K562 (cell line): ENCODE results near the gene SARS2. TPM values are rescaled to one million over a fixed set of nuclear protein-coding genes. Genes with fewer than 3 reads are reported as not detected.
A peak's percentile ranks its signal among the peaks of the same experiment; 100 is the strongest.

ENCODE experiments used
- ATAC-seq: fragments of 200-7000 bp; cut with Tn5 transposase; 3 replicates; pipeline ENCODE4 v1.9.1; 2020; ENCODE audit warnings: moderate library complexity
- BruUV-seq: library from RNA; stranded (reverse); fragments of 400-500 nt; replicated peaks from 2 replicates; lab custom pipeline; 2021; lab: Mats Ljungman, UMichigan
- CTCF ChIA-PET: fragments of 300-600 bp; formaldehyde crosslinking; extraction: SDS; loops from one replicate; lab custom pipeline; 2021; ENCODE audit warnings: low intra/inter-chr PET ratio; lab: Yijun Ruan, JAX
- POLR2A ChIA-PET: fragments of 300-600, 350-650 bp; sonication (Branson Sonifier 250); formaldehyde crosslinking; extraction: SDS; loops from one replicate; lab custom pipeline; 2021; ENCODE audit warnings: antibody characterized with exemption, inconsistent platforms; lab: Yijun Ruan, JAX
- DNase-seq, 4 experiments: peaks; one replicate each; pipeline versions ENCODE4 v3.0.0 to v3.0.0-alpha.2; 2011 to 2018; ENCODE audit warnings: low spot score in 3 of 4, mixed read lengths in 3 of 4; ENCODE audit errors: extremely low read depth in 1 of 4
- FAIRE-seq: peaks from 2 replicates; lab custom pipeline; 2011; peaks lifted over from hg19 to GRCh38; lab: Jason Lieb, UNC
- H2AFZ ChIP-seq: 2 replicates; pipeline ENCODE4 v1.6.0; 2011; ENCODE audit warnings: low read depth, low read length, control low read depth, inconsistent platforms
- H3K27ac ChIP-seq: fragments of 200-600 bp; 3 replicates; pipeline ENCODE4 v1.8.0; 2011; ENCODE audit warnings: low read depth, mild to moderate bottlenecking, control low read depth, inconsistent platforms, low read length, moderate library complexity, mixed read lengths; ENCODE audit errors: extremely low read depth
- H3K27me3 ChIP-seq, 2 experiments: fragments of 300-600 bp in 1 of 2; 2 replicates in 1 of 2; 3 replicates in 1 of 2; pipeline versions ENCODE4 v1.6.0 to v1.8.0; 2011; ENCODE audit warnings: inconsistent platforms in 2 of 2, low read length in 2 of 2, mild to moderate bottlenecking in 1 of 2, mixed read lengths in 1 of 2, moderate library complexity in 1 of 2; ENCODE audit not compliant: control insufficient read depth in 2 of 2, insufficient read depth in 2 of 2
- H3K36me3 ChIP-seq: fragments of 300-600 bp; 3 replicates; pipeline ENCODE4 v1.8.0; 2011; ENCODE audit warnings: mild to moderate bottlenecking, low read length, inconsistent platforms; ENCODE audit not compliant: control insufficient read depth, insufficient read depth
- H3K4me1 ChIP-seq, 2 experiments: fragments of 200-600 bp in 1 of 2; replicated peaks in 1 of 2; 2 replicates in 1 of 2; 3 replicates in 1 of 2; pipeline versions ENCODE4 v1.5.1 to v1.8.0; 2011; ENCODE audit warnings: inconsistent platforms in 2 of 2, low read length in 2 of 2, mild to moderate bottlenecking in 1 of 2, mixed read lengths in 1 of 2, moderate library complexity in 1 of 2; ENCODE audit not compliant: control insufficient read depth in 2 of 2, insufficient read depth in 2 of 2
- H3K4me2 ChIP-seq: 2 replicates; pipeline ENCODE4 v1.6.1; 2011; ENCODE audit warnings: low read length, control low read depth, inconsistent platforms, mixed read lengths; ENCODE audit not compliant: insufficient read depth
- H3K4me3 ChIP-seq: fragments of 200-600 bp; sonication (generic), shearing (Covaris generic); 2 replicates; pipeline ENCODE4 v1.5.1; 2016; ENCODE audit warnings: control low read depth, inconsistent platforms
- H3K79me2 ChIP-seq: fragments of 200-600 bp; 3 replicates; pipeline ENCODE4 v1.8.0; 2011; ENCODE audit warnings: low read length, inconsistent platforms; ENCODE audit not compliant: control insufficient read depth, insufficient read depth
- H3K9ac ChIP-seq, 2 experiments: 2 replicates each; pipeline versions ENCODE4 v1.6.0 to v1.6.1; 2011; ENCODE audit warnings: low read depth in 2 of 2, low read length in 2 of 2, control low read depth in 1 of 2, inconsistent platforms in 1 of 2, mild to moderate bottlenecking in 1 of 2, mixed read lengths in 1 of 2; ENCODE audit not compliant: insufficient read depth in 1 of 2
- H3K9me1 ChIP-seq: one replicate; pipeline ENCODE4 v1.6.0; 2011; ENCODE audit warnings: inconsistent platforms, mild to moderate bottlenecking, low read length, moderate library complexity; ENCODE audit not compliant: control insufficient read depth, insufficient read depth
- H3K9me3 ChIP-seq: replicated peaks from 2 replicates; pipeline ENCODE4 v1.5.1; 2011; ENCODE audit warnings: low read depth, low read length, inconsistent platforms; ENCODE audit not compliant: control insufficient read depth, insufficient read depth
- H4K20me1 ChIP-seq: replicated peaks from 2 replicates; pipeline ENCODE4 v1.6.1; 2011; ENCODE audit warnings: low read length, inconsistent platforms, mixed read lengths; ENCODE audit not compliant: control insufficient read depth, insufficient read depth
- BCL6 ChIP-seq: fragments of 250-450 bp; sonication (Bioruptor Pico); IDR thresholded peaks from 2 replicates; pipeline ENCODE4 v1.4.0; 2020
- BMI1 ChIP-seq: fragments of 150-350 bp; IDR thresholded peaks from 2 replicates; pipeline ENCODE4 v1.6.1; 2014; ENCODE audit warnings: low read length
- DPF2 ChIP-seq: fragments of 450-650 bp; IDR thresholded peaks from 2 replicates; pipeline ENCODE4 v1.6.1; 2016
- HDAC6 ChIP-seq: IDR thresholded peaks from 2 replicates; pipeline ENCODE4 v1.6.1; 2012; ENCODE audit warnings: low read depth, mild to moderate bottlenecking, control low read depth, inconsistent platforms, low read length, moderate library complexity
- MNT ChIP-seq, 2 experiments: fragments of 450-650 bp; conservative IDR thresholded peaks; 2 replicates each; pipeline ENCODE4 v1.6.1; 2017; ENCODE audit warnings: mild to moderate bottlenecking in 2 of 2, moderate library complexity in 2 of 2
- POLR2G ChIP-seq: fragments of 200-400 bp; formaldehyde crosslinking; IDR thresholded peaks from 2 replicates; pipeline ENCODE4 v1.6.1; 2017; ENCODE audit warnings: low read depth, mild to moderate bottlenecking, antibody characterized with exemption, low read length, moderate library complexity
- PREB ChIP-seq: sonication (generic); formaldehyde crosslinking; IDR thresholded peaks from 2 replicates; pipeline ENCODE4 v1.8.1; 2023; ENCODE audit warnings: mild to moderate bottlenecking, missing genetic modification reagents
- RFX5 ChIP-seq: IDR thresholded peaks from 2 replicates; pipeline ENCODE4 v1.6.1; 2011; ENCODE audit warnings: low read depth, mild to moderate bottlenecking, improper control_type of control experiment, low read length
- SIN3A ChIP-seq, 2 experiments: fragments of 150-350 bp in 1 of 2; IDR thresholded peaks; 2 replicates each; pipeline ENCODE4 v1.6.1; 2011 to 2016; ENCODE audit warnings: borderline replicate concordance in 2 of 2, low read depth in 2 of 2, low read length in 2 of 2, mild to moderate bottlenecking in 2 of 2, moderate library complexity in 2 of 2; ENCODE audit not compliant: control insufficient read depth in 1 of 2
- SIRT6 ChIP-seq: IDR thresholded peaks from one replicate; pipeline ENCODE4 v1.6.1; 2012; ENCODE audit warnings: low read depth, mild to moderate bottlenecking, control low read depth, inconsistent platforms, low read length, moderate library complexity
- TBP ChIP-seq: optimal IDR thresholded peaks from 2 replicates; pipeline ENCODE3; 2011; ENCODE audit warnings: low read depth, low read length, improper control_type of control experiment
- USF1 ChIP-seq: sonication (generic); formaldehyde crosslinking; IDR thresholded peaks from 2 replicates; pipeline ENCODE4 v1.9.0; 2022; ENCODE audit warnings: mild to moderate bottlenecking, missing genetic modification reagents
- ZNF12 ChIP-seq: sonication (generic); formaldehyde crosslinking; IDR thresholded peaks from 2 replicates; pipeline ENCODE4 v1.4.0; 2020; ENCODE audit warnings: mild to moderate bottlenecking, missing genetic modification reagents
- ZNF184 ChIP-seq: sonication (generic); formaldehyde crosslinking; IDR thresholded peaks from 2 replicates; pipeline ENCODE4 v1.5.0; 2020; ENCODE audit warnings: missing genetic modification reagents
- ZNF239 ChIP-seq: fragments of 250-450 bp; sonication (Bioruptor Pico); IDR thresholded peaks from 2 replicates; pipeline ENCODE4 v1.4.0; 2020; ENCODE audit warnings: mild to moderate bottlenecking
- WGBS: fragments of 100-300 bp; shearing (Covaris generic); methylation state at CpG from one replicate; pipeline ENCODE4 v1.1.6; 2016; ENCODE audit warnings: low coverage, mixed read lengths; ENCODE audit not compliant: insufficient coverage; ENCODE audit errors: missing lambda C conversion rate; 5-methylcytosine and 5-hydroxymethylcytosine counted together
- in situ Hi-C: fragments of 300-500 bp; cut with MboI; formaldehyde crosslinking; loops from 4 replicates; pipeline ENCODE4 v1.15.0; 2018; ENCODE audit warnings: inconsistent platforms, mixed read lengths
- intact Hi-C: fragments of 100-400 bp; cut with micrococcal nuclease; formaldehyde crosslinking; loops from 2 replicates; pipeline ENCODE4 v1.14.2; 2022
- polyA plus RNA-seq, 8 experiments: library from polyadenylated mRNA; depleted of rRNA in 4 of 8; stranded (reverse) in 5 of 8; unstranded in 3 of 8; fragments of >200 nt; fragmentation: Nextera tagmentation in 2 of 8; fragmentation: Illumina TruSeq in 1 of 8; extraction: Ambion mirVana in 2 of 8; extraction: Trizol in 1 of 8; gene quantifications; 2 replicates each; pipeline versions ENCODE4 v1.2.1 to v1.2.3, GENCODE V29; 2011 to 2014; ENCODE audit warnings: inconsistent platforms in 1 of 8, missing spikeins in 1 of 8
- total RNA-seq, 7 experiments: library from RNA; depleted of rRNA in 6 of 7; stranded (reverse); fragments of >200 nt in 6 of 7; fragmentation: Illumina TruSeq in 2 of 7; extraction: Trizol in 2 of 7; gene quantifications; 2 replicates each; pipeline versions ENCODE4 v1.2.1 to v1.2.3, GENCODE V29; 2011 to 2021; ENCODE audit warnings: low replicate concordance in 1 of 7
- TF ChIP-seq, protein P1 (sequence below): sonication (generic); formaldehyde crosslinking; IDR thresholded peaks from 2 replicates; pipeline ENCODE4 v1.8.1; 2022; ENCODE audit warnings: missing genetic modification reagents
- TF ChIP-seq, protein P2 (sequence below): sonication (generic); formaldehyde crosslinking; IDR thresholded peaks from 2 replicates; pipeline ENCODE4 v1.8.0; 2022; ENCODE audit warnings: mild to moderate bottlenecking, missing genetic modification reagents
- TF ChIP-seq, protein P3 (sequence below): fragments of 250-450 bp; sonication (Bioruptor Pico); IDR thresholded peaks from 2 replicates; pipeline ENCODE4 v1.6.1; 2021; ENCODE audit warnings: mild to moderate bottlenecking

Gene SARS2
- total and polyA plus RNA-seq, 9 of the 15 experiments (the other 6 are each of a cell fraction or from before 2014, with no cell fraction given) = 3.1 to 59.1 (median 31.7) TPM

- CTCF ChIA-PET = no interaction called here
- no peaks in the 10 kb centered on the region for H4K20me1 ChIP-seq
- in situ Hi-C loops = no loop called here
- ATAC-seq = no peak
- no peak for DNase-seq
- 90% methylated on average over 15 of the region's 17 CpGs for WGBS
- no TSS peak for BruUV-seq
- POLR2A ChIA-PET = interaction anchor here (1.0 to 2.2 kb wide), 2 partner anchors 11 to 36 kb away, joined by 4 to 8 read pairs; partner anchors contain the start of genes NFKBIB and SIRT2
- no peak for FAIRE-seq
- no peaks in the 10 kb centered on the region for H3K9me1 ChIP-seq
- H3K27ac ChIP-seq = no peak overlapping the region
- peaks cover 23% of the 10 kb centered on the region; the same call in 2 of the 3 replicates for H3K36me3 ChIP-seq
- no peaks in the 10 kb centered on the region for H3K79me2 ChIP-seq
- H3K4me1 ChIP-seq = peaks cover 7 to 25% of the 10 kb centered on the region in 2 experiments; a peak in 4 of 5 replicates
- H3K4me2 ChIP-seq = no peak overlapping the region
- H3K9ac ChIP-seq = peak overlapping the region in 1 of 2 experiments; percentile 53; a peak in 1 of 4 replicates
- no peak overlapping the region for H2AFZ ChIP-seq
- no peaks in the 10 kb centered on the region for H3K9me3 ChIP-seq
- intact Hi-C loops = no loop called here
- no peak overlapping the region for H3K4me3 ChIP-seq
- H3K27me3 ChIP-seq = no peaks in the 10 kb centered on the region
- TF ChIP-seq MNT (conservative IDR thresholded peaks at IDR 0.05) = no peak
- no peak for TF ChIP-seq RFX5
- TF ChIP-seq, protein P1, sequence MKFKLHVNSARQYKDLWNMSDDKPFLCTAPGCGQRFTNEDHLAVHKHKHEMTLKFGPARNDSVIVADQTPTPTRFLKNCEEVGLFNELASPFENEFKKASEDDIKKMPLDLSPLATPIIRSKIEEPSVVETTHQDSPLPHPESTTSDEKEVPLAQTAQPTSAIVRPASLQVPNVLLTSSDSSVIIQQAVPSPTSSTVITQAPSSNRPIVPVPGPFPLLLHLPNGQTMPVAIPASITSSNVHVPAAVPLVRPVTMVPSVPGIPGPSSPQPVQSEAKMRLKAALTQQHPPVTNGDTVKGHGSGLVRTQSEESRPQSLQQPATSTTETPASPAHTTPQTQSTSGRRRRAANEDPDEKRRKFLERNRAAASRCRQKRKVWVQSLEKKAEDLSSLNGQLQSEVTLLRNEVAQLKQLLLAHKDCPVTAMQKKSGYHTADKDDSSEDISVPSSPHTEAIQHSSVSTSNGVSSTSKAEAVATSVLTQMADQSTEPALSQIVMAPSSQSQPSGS = no peak
- TF ChIP-seq BCL6 (CRISPR knock-in tag) = no peak
- TF ChIP-seq, protein P2, sequence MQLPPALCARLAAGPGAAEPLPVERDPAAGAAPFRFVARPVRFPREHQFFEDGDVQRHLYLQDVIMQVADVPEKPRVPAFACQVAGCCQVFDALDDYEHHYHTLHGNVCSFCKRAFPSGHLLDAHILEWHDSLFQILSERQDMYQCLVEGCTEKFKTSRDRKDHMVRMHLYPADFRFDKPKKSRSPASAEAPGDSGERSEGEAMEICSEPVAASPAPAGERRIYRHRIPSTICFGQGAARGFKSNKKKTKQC (CRISPR knock-in tag) = no peak
- no peak for TF ChIP-seq PREB (CRISPR knock-in tag)
- TF ChIP-seq SIRT6 = no peak
- TF ChIP-seq HDAC6 = no peak
- no peak for TF ChIP-seq TBP
- no peak for TF ChIP-seq POLR2G
- TF ChIP-seq ZNF12 = no peak
- no peak for TF ChIP-seq DPF2
- TF ChIP-seq USF1 = no peak
- no peak for TF ChIP-seq SIN3A (IDR thresholded peaks at IDR 0.05; ENCODE audit: borderline replicate concordance in 2 of 2, control insufficient read depth in 1 of 2, low read depth in 2 of 2, low read length in 2 of 2)
- TF ChIP-seq ZNF184 = no peak
- TF ChIP-seq, protein P3, sequence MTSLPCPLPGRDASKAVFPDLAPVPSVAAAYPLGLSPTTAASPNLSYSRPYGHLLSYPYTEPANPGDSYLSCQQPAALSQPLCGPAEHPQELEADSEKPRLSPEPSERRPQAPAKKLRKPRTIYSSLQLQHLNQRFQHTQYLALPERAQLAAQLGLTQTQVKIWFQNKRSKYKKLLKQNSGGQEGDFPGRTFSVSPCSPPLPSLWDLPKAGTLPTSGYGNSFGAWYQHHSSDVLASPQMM (CRISPR knock-in tag) = no peak
- no peak for TF ChIP-seq ZNF239 (CRISPR knock-in tag)
- TF ChIP-seq BMI1 = no peak
These were observed 41.7 kb downstream of the SARS2 start for GRCh38 chr19:38888876-38889275.
